BLaER1 (cell line): ENCODE data around the gene LINC01488.
A peak's percentile ranks its signal among the peaks of the same experiment; 100 is the strongest.

Experiments used
- H3K27ac ChIP-seq: shearing (Covaris generic); formaldehyde crosslinking; 2 replicates; pipeline ENCODE4 v1.8.1; 2022
- H3K27me3 ChIP-seq: shearing (Covaris generic); formaldehyde crosslinking; 2 replicates; pipeline ENCODE4 v1.8.1; 2022
- H3K36me3 ChIP-seq: shearing (Covaris generic); formaldehyde crosslinking; 2 replicates; pipeline ENCODE4 v1.8.1; 2022
- H3K4me1 ChIP-seq: shearing (Covaris generic); formaldehyde crosslinking; 2 replicates; pipeline ENCODE4 v1.8.1; 2022
- H3K4me2 ChIP-seq: shearing (Covaris generic); formaldehyde crosslinking; 2 replicates; pipeline ENCODE4 v1.8.1; 2022
- H3K4me3 ChIP-seq: shearing (Covaris generic); formaldehyde crosslinking; 2 replicates; pipeline ENCODE4 v1.8.1; 2022
- H3K9ac ChIP-seq: shearing (Covaris generic); formaldehyde crosslinking; 2 replicates; pipeline ENCODE4 v1.8.1; 2022
- H3K9me3 ChIP-seq: shearing (Covaris generic); formaldehyde crosslinking; 2 replicates; pipeline ENCODE4 v1.8.1; 2022
- H4K20me1 ChIP-seq: shearing (Covaris generic); formaldehyde crosslinking; 2 replicates; pipeline ENCODE4 v1.8.1; 2022
- Cebpa-rat ChIP-seq: shearing (Covaris generic); IDR thresholded peaks from 2 replicates; pipeline ENCODE4 v1.8.1; 2022

The LINC01488 gene

DNA sequence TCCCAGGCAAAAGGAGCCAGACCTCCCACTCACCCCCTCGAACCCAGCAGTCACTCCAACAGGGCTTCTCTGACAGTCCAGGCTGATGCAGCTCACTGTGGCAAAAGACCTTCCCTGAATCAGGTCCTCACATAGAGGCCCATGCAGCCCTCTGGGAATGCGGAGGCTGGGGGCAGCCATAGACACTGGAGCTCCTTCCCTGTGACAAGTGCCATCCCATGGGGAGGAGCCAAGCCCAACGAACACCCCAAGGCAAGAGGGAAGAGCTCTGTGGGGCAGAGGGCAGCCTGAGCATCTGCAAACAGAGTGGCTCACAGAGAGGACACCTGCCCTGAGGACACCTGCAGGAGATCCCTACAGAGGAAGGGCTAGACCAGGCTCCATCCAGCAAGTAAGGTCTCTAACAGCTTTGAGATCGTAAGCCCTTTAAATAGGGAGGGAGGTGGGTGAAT is at the start of gene LINC01488:
TSS of gene LINC01488 (plus strand) at position 271 of the 452 bp plus-strand sequence.
- H3K9ac ChIP-seq: no peak within 1 kb of the TSS

DNA sequence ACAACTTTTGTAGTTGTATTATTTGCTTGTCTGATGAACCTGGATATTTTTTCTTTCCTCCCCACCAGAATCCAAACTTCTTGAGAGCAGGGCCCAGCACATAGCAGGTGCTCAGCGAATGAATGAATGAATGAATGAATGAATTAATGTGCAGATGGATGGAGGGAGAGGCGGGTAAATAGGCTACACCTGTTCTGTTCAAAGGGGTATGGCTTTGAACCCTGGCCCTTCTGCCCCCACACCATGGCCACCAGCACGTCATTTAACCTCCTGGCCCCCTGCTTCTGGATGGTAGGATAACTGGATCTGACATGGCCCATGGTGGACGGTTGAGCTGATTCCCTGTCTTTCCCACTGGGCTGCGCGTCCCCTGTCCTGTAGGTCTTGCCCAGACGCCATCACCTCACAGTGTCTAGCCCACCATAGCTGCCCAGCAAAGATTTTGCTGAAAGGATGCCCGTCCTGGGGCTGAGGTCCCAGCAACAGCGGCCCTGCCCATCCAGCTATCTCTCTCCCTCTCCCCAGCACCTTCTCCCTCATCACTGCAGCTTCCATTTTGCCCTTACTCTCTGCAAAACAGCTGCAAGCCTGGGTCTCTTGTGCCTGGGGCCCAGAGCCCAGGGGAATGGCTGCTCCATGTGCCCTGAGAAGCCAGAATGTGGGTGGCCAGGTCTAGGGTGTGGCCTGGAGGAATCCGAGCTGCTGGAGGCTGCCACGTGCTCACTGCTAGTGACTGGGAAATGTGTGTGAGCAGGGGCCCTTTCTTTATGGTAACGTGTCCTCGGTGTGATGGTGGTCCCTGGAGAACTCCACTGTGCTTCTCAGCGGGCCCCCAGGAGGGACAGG is 49.3 kb upstream of the LINC01488 start:
- no peaks in the 10 kb centered on the region for H3K36me3 ChIP-seq
- H4K20me1 ChIP-seq: no peaks in the 10 kb centered on the region; the same call in 1 of the 2 replicates
- H3K9me3 ChIP-seq: no peaks in the 10 kb centered on the region
- H3K4me1 ChIP-seq: peaks cover 50% of the 10 kb centered on the region
- H3K4me3 ChIP-seq: no peak overlapping the region
- no peak overlapping the region for H3K27ac ChIP-seq
- H3K27me3 ChIP-seq: no peaks in the 10 kb centered on the region
- TF ChIP-seq Cebpa-rat: no peak
- peak overlapping the region; percentile 77; the same call in 1 of the 2 replicates for H3K4me2 ChIP-seq
- H3K9ac ChIP-seq: no peak overlapping the region

More for the DNA sequence above, at the start of gene LINC01488:
- Histone ChIP-seq H3K4me3 (no peak within 1 kb of the TSS), H4K20me1 (no peaks in the 10 kb centered on the region), H3K27me3 (no peaks in the 10 kb centered on the region), H3K4me1 (no peaks in the 10 kb centered on the region), H3K4me2 (no peak within 1 kb of the TSS), H3K9me3 (no peaks in the 10 kb centered on the region), H3K27ac (no peak within 1 kb of the TSS), H3K36me3 (no peaks in the 10 kb centered on the region)
- no peak for TF ChIP-seq Cebpa-rat

DNA sequence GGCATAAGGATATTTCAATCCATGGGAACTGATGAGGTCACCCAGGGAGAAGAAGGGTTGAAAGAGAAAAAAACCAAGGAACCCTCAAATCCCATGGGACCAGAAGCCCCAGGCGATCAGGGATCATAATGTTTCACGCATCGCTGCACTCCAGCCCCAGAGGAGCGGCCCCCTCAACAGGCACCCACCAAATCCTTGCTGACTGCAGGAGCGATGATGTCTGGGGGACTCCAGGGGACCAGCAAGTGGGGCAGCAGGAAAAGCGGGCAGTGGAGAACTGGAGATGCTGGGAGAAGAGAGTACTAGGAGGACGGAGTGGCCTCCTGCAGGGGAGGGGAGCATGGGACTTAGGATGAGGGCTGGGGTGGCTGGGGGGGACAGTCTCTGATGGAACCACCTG is 47.7 kb upstream of the LINC01488 start:
- Histone ChIP-seq H3K27me3 (no peaks in the 10 kb centered on the region), H3K4me3 (no peak overlapping the region), H3K9ac (no peak overlapping the region), H3K4me2 (peak overlapping the region; percentile 77), H3K9me3 (no peaks in the 10 kb centered on the region), H4K20me1 (no peaks in the 10 kb centered on the region; the same call in 1 of the 2 replicates), H3K27ac (no peak overlapping the region), H3K4me1 (peaks cover 55% of the 10 kb centered on the region), H3K36me3 (no peaks in the 10 kb centered on the region)
- TF ChIP-seq Cebpa-rat: no peak

DNA sequence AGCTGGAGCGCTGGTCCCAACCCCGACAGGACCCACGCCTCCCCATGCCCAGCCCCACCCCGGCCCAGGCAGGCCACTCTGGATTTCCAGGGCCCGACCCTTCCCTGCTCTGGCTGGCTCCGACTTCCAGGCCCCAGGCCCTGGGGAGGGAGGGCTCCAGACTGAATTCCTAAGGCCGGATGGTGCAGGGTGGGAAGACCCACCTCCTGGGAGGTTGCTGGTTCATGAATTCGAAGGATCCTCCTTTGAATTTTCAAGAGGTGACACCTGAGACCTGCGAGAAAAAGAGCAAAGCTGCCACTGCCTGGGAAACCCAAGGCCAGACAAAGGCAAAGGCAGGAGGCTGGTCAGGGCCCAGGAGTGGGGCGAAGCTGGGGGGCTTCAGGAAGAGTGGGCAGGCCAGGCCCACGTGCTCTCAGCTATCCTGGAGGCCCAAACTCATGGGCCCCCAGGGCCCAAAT is 47.0 kb upstream of the LINC01488 start:
- peak overlapping the region; percentile 77 for H3K4me2 ChIP-seq
- TF ChIP-seq Cebpa-rat: no peak
- H3K9ac ChIP-seq: no peak overlapping the region
- H3K36me3 ChIP-seq: no peaks in the 10 kb centered on the region
- no peaks in the 10 kb centered on the region for H3K27me3 ChIP-seq
- H3K27ac ChIP-seq: no peak overlapping the region
- no peaks in the 10 kb centered on the region; the same call in 1 of the 2 replicates for H4K20me1 ChIP-seq
- H3K9me3 ChIP-seq: no peaks in the 10 kb centered on the region
- peaks cover 55% of the 10 kb centered on the region for H3K4me1 ChIP-seq
- no peak overlapping the region for H3K4me3 ChIP-seq

DNA sequence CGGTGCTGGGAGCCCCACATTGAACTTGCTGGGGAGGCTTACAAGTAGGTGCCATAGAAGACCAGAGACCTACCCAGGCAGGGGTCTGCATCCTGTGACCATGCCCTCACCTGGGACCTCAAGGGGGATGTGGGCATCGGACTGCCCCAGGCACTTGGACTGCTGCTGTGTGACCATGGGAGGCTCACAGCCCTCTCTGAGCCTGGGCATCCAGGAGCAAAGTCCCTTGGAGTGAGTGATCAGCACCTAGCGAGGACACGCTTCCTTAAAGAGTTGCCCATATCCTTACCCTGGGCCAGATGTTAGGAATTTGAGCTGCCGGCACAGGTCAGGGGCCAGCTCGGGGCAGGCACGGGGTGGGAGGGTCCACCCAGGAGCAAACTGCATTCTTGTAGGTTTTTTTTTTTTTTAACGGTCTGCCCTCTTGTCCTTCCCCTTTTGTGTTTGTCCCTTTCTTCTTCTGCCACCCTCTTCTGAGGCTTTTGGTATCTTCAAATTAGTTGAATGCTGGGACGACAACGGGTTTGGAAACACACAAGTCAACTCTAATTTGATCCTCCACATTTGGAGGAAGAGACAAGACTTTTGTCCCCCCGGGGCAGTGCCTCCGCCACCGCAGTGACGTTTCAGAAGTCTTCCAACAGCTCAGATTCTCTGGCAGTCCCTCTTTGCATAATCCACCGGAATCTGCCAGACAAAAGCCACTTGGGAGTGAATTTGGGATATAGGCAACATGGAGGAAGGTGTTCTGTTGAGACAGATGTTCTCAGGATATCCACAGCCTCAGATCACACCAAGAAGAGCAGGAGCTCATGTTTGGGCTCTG is 46.1 kb upstream of the LINC01488 start:
- peak overlapping the region; percentile 77 for H3K4me2 ChIP-seq
- TF ChIP-seq Cebpa-rat: no peak
- peaks cover 55% of the 10 kb centered on the region for H3K4me1 ChIP-seq
- no peaks in the 10 kb centered on the region for H3K9me3 ChIP-seq
- H3K4me3 ChIP-seq: no peak overlapping the region
- no peak overlapping the region for H3K27ac ChIP-seq
- no peaks in the 10 kb centered on the region for H3K27me3 ChIP-seq
- no peaks in the 10 kb centered on the region for H3K36me3 ChIP-seq
- no peaks in the 10 kb centered on the region; the same call in 1 of the 2 replicates for H4K20me1 ChIP-seq
- H3K9ac ChIP-seq: no peak overlapping the region; the same call in 1 of the 2 replicates

DNA sequence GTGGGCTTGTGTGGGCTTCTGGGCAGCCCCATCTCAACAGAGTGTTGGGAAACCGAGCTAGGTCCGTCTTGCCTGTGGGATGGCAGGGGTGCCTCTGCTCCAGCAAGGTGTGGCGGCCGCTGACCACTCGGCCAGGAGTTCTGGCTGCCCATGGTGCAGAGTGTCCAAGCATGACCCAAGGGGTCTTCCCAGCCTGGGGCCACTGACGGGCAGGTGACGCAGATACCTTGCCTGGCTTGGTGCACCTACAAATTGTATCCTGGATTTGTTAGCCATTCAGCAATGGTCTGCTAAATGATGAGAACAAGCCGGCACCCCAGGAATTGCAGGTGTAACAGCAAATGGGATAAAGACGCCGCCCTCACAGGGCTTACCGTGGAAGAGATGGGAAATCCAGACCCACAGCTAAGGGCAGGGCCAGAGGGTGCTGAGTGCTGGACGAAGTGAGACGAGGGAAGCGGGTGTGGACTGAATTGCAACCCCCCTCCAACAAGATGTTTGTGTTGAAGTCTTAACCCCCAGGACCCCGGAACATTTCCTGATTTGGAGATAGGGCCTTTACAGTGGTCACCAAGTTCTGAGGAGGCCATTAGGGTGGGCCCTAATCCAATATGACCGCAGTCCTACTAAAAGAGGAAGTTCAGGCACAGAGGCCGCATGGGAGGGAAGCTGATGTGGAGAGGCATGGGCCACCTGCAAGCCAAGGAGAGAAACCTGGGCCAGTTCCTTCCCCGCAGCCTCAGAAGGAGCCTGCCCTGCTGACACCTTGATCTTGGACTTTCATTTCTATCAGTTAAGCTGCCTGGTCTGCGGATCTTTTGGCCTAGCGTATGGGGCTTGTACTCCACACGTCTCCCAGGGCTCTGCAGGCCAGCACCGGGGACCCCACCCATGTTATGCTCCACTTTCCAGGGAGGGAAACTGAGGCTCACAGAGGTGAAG is 45.2 kb upstream of the LINC01488 start:
- Histone ChIP-seq H3K4me3 (no peak overlapping the region), H3K36me3 (no peaks in the 10 kb centered on the region), H3K4me2 (peak overlapping the region; percentile 77), H3K9ac (no peak overlapping the region), H3K27ac (no peak overlapping the region), H3K27me3 (no peaks in the 10 kb centered on the region), H3K9me3 (no peaks in the 10 kb centered on the region), H3K4me1 (peaks cover 55% of the 10 kb centered on the region), H4K20me1 (no peaks in the 10 kb centered on the region; the same call in 1 of the 2 replicates)
- TF ChIP-seq Cebpa-rat: no peak

DNA sequence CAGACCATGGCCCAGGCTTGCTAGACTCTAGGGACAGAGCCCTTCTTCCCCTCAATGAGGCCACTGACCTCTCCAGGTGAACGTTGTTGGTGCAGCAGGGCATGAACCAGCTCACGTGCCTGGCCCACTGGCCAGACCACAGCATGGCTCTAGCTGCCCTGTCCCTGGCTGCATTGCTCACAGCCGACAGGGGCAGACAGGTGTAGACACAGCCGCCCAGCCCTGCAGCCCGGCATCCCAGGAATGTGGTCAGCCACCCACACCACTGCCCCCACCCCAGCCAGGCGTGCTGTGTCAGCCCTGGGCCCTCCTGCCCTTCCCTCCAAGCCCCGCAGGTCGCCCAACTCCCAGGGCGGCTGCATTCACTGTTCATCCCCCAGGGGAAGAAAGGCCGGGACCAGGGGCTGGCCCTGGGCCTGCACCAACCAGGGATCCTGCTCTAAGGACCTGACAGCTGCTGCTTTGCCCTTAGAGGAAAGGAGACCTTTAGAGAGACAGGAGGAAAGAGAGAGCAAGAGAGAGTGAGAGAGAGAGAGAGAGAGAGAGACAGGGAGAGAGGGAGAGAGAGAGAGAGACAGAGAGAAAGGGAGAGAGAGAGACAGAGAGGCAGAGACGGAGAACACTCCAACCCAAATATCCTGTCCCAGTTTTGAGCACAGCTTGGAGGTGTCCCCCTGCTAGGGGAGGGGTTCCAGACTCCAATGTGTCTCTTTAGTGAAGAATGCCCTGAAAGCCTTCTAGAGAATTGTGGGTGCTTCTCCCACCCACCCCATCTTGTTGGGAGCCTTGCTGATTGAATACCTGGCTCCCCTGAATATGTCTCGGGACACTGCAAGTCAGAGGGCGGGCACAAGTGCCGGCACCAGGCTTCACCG is 44.2 kb upstream of the LINC01488 start:
- no peak overlapping the region for H3K4me3 ChIP-seq
- no peaks in the 10 kb centered on the region for H3K36me3 ChIP-seq
- no peaks in the 10 kb centered on the region; the same call in 1 of the 2 replicates for H4K20me1 ChIP-seq
- no peaks in the 10 kb centered on the region for H3K9me3 ChIP-seq
- H3K9ac ChIP-seq: no peak overlapping the region
- peaks cover 54% of the 10 kb centered on the region for H3K4me1 ChIP-seq
- TF ChIP-seq Cebpa-rat: no peak
- no peaks in the 10 kb centered on the region for H3K27me3 ChIP-seq
- peak overlapping the region; percentile 77 for H3K4me2 ChIP-seq
- no peak overlapping the region for H3K27ac ChIP-seq

DNA sequence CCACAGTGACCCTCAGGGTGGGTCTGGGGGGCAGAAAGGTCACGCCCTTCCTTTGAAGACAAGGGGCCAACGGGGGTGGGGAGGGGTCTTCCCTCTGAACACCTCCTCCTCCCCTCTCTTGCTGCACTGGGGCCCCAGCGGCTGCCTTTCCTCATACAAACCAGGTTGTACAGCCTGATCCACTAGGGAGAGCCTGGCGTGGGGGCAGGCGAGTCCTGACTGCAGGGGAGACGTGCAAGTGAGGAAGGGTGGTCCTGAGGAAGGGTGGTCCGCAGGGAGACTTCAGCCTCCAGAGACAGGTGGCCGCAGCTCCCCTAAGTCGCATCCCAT is 43.6 kb upstream of the LINC01488 start:
- Histone ChIP-seq H3K36me3 (no peaks in the 10 kb centered on the region), H3K9ac (no peak overlapping the region), H3K27me3 (no peaks in the 10 kb centered on the region), H3K27ac (no peak overlapping the region), H3K4me2 (no peak overlapping the region), H4K20me1 (no peaks in the 10 kb centered on the region), H3K4me3 (no peak overlapping the region), H3K4me1 (peaks cover 53% of the 10 kb centered on the region), H3K9me3 (no peaks in the 10 kb centered on the region)
- TF ChIP-seq Cebpa-rat: no peak
